Neural cell (in vitro differentiated cells): ENCODE results near the gene EEF2KMT. TPM values are rescaled to one million over a fixed set of nuclear protein-coding genes. Genes with fewer than 3 reads are reported as not detected.
A peak's percentile ranks its signal among the peaks of the same experiment; 100 is the strongest.
"Not testable (repeated sequence)": the region's sequence is repeated elsewhere in the genome, so short reads cannot be mapped to it uniquely, and the experiment has no call there.

Experiments
- H2AFZ ChIP-seq: fragments of 200-600, 300-800 bp; sonication (generic), shearing (Covaris generic); 2 replicates; pipeline ENCODE4 v1.6.0; 2014; ENCODE audit warnings: low read depth, mild to moderate bottlenecking, antibody characterized with exemption, low read length, moderate library complexity
- H3F3A ChIP-seq: fragments of 200-600 bp; shearing (Covaris generic); 2 replicates; pipeline ENCODE4 v1.6.1; 2016; ENCODE audit warnings: mild to moderate bottlenecking, moderate library complexity, mixed read lengths, antibody characterized with exemption, low read length; ENCODE audit not compliant: insufficient read depth, poor library complexity, severe bottlenecking
- H3K27ac ChIP-seq: fragments of 200-600, 300-800 bp; sonication (generic), shearing (Covaris generic); 2 replicates; pipeline ENCODE4 v1.5.1; 2014; ENCODE audit warnings: mild to moderate bottlenecking, low read length, moderate library complexity
- H3K27me3 ChIP-seq: fragments of 300-800, 200-600 bp; sonication (generic), shearing (Covaris generic); 2 replicates; pipeline ENCODE4 v1.6.0; 2014; ENCODE audit warnings: mild to moderate bottlenecking, low read depth, low read length, moderate library complexity; ENCODE audit not compliant: insufficient read depth
- H3K36me3 ChIP-seq: fragments of 300-800, 200-600 bp; sonication (generic), shearing (Covaris generic); 2 replicates; pipeline ENCODE4 v1.5.1; 2014; ENCODE audit warnings: mild to moderate bottlenecking, antibody characterized with exemption, low read length, moderate library complexity; ENCODE audit not compliant: insufficient read depth
- H3K4me2 ChIP-seq: fragments of 300-800, 200-600 bp; sonication (generic), shearing (Covaris generic); 2 replicates; pipeline ENCODE4 v1.6.0; 2014; ENCODE audit warnings: mild to moderate bottlenecking, low read length
- H3K4me3 ChIP-seq: fragments of 300-800, 200-600 bp; sonication (generic), shearing (Covaris generic); 2 replicates; pipeline ENCODE4 v1.5.1; 2014; ENCODE audit warnings: mild to moderate bottlenecking, low read length, moderate library complexity
- H3K79me2 ChIP-seq: fragments of 200-600 bp; shearing (Covaris generic); replicated peaks from 2 replicates; pipeline ENCODE4 v1.6.0; 2014; ENCODE audit warnings: mild to moderate bottlenecking, low read length, moderate library complexity; ENCODE audit not compliant: insufficient read depth
- H3K9ac ChIP-seq: fragments of 300-800, 200-600 bp; sonication (generic), shearing (Covaris generic); 2 replicates; pipeline ENCODE4 v1.6.1; 2016; ENCODE audit warnings: mild to moderate bottlenecking, low read length, mixed read lengths
- H3K9me2 ChIP-seq: fragments of 200-600 bp; shearing (Covaris generic); 2 replicates; pipeline ENCODE4 v1.6.1; 2016; ENCODE audit warnings: mild to moderate bottlenecking, low read length, mixed read lengths; ENCODE audit not compliant: insufficient read depth
- H3K9me3 ChIP-seq: fragments of 200-600, 300-800 bp; sonication (generic), shearing (Covaris generic); 2 replicates; pipeline ENCODE4 v1.6.1; 2016; ENCODE audit warnings: mild to moderate bottlenecking, mixed run types, low read length, moderate library complexity, mixed read lengths
- H4K20me1 ChIP-seq: fragments of 200-600 bp; shearing (Covaris generic); 2 replicates; pipeline ENCODE4 v1.6.1; 2016; ENCODE audit warnings: mild to moderate bottlenecking, mixed run types; ENCODE audit not compliant: insufficient read depth
- MXI1 ChIP-seq: fragments of 450-650 bp; conservative IDR thresholded peaks from 2 replicates; pipeline ENCODE4 v1.6.1; 2014; ENCODE audit warnings: antibody characterized with exemption, mild to moderate bottlenecking; ENCODE audit not compliant: poor library complexity, severe bottlenecking
- POLR2AphosphoS5 ChIP-seq: IDR thresholded peaks from 2 replicates; pipeline ENCODE4 v1.6.1; 2012
- polyA plus RNA-seq: library from polyadenylated mRNA; depleted of rRNA; stranded (reverse); fragments of >200 nt; gene quantifications from 2 replicates; pipeline ENCODE4 v1.2.3, GENCODE V29; 2014

EEF2KMT gene
- polyA plus RNA-seq, 1 donor from 2014 or later, result 4.6 TPM

DNA sequence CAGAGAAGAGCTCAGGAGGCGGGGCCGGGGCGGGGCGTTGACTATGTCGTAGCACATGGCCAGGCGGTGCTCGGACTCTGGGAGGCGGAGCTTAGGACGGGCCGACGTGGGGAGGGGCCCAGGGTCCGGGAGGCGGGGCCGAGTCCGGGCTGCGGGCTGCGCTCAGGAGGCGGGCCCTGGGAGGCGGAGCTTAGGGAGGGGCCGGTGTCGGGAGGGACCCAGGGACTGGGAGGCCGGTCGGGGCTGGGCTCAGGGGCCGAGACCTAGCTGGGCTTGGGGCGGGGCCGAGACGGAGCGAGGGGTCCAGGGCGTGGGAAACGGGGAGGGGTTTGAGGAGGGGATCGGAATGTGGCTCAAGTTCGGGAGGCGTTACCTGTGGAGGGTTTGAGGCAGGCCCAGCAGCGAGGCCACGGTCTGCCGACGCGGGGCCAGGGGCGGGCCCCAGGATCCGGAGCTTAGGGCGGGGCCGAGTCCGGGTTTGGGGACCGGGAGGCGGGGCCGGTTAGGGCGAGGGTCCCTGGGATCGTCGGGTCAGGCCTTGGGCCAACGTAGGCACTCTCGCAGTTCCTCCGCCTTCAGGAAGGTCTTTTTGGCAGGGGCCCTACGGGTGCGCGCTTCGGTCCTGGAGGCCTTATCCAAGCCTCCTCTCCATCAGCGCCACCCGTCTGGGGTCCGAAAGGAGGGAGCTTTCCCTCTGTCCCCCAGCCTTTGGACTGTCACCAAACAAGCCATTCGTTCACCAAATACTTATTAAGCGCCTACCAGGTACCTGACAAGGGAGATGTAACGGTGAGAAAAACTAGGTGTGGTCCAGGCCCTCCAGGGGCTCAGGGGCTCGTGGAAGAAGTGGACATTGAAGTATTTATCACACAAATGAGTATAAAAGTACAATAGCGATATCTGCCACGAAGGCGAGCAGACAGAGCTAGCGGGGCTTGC, 895 bp upstream of the EEF2KMT start:
- H3K27me3 ChIP-seq, H3K4me2 ChIP-seq, H3K9me3 ChIP-seq, H3K79me2 ChIP-seq, H3K36me3 ChIP-seq, H3F3A ChIP-seq, H4K20me1 ChIP-seq, H3K9me2 ChIP-seq: not testable (repeated sequence)
- H3K4me3 ChIP-seq, result peak overlapping the region; percentile 68
- H3K9ac ChIP-seq, result peak overlapping the region; percentile 60
- H2AFZ ChIP-seq, result peak overlapping the region; percentile 40
- H3K27ac ChIP-seq, result peak overlapping the region; percentile 68
- TF ChIP-seq MXI1, result peak; percentile 25

GRCh38 chr16:5097061-5097469, 530 bp downstream of the EEF2KMT start:
- H3K27me3 ChIP-seq, H3K9me3 ChIP-seq, H3K36me3 ChIP-seq, H2AFZ ChIP-seq, H4K20me1 ChIP-seq, H3K4me2 ChIP-seq, H3K9me2 ChIP-seq, H3F3A ChIP-seq, H3K79me2 ChIP-seq: not testable (repeated sequence)
- Histone ChIP-seq H3K27ac (peak overlapping the region; percentile 68), H3K4me3 (peak overlapping the region; percentile 68), H3K9ac (peak overlapping the region; percentile 60)
- TF ChIP-seq POLR2AphosphoS5, result peak; percentile 53

DNA sequence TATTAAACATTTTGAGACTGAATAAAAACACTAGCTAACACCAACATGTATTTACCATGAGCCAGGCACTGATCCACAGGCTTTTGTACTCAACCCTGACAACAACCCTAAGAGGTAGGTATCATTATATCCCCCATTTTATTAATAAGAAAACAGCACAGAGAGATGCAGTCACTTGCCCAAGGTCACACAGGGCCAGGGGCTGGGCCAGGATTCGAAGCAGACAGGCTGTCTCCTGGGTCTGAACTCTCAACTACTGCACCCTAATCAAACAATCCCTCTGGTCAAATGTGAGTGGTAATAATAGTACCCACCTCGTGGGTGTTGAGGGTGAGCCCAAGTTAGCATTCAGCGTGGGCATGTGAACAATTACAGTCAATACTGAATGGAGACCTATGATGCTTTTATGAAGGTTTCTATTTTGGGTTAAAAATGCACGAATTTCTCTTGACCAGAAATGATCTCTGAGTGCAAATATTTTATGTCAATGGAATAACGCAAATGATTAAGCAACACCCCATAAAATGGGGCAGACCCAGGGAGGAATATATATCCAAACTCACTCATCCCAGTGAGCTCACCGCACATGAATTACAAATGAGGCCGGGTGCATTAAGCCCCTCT, 1.0 kb downstream of the EEF2KMT start:
- not testable (repeated sequence) for H3K4me2 ChIP-seq, H2AFZ ChIP-seq
- peak overlapping the region; percentile 26 for H3K9ac ChIP-seq

DNA sequence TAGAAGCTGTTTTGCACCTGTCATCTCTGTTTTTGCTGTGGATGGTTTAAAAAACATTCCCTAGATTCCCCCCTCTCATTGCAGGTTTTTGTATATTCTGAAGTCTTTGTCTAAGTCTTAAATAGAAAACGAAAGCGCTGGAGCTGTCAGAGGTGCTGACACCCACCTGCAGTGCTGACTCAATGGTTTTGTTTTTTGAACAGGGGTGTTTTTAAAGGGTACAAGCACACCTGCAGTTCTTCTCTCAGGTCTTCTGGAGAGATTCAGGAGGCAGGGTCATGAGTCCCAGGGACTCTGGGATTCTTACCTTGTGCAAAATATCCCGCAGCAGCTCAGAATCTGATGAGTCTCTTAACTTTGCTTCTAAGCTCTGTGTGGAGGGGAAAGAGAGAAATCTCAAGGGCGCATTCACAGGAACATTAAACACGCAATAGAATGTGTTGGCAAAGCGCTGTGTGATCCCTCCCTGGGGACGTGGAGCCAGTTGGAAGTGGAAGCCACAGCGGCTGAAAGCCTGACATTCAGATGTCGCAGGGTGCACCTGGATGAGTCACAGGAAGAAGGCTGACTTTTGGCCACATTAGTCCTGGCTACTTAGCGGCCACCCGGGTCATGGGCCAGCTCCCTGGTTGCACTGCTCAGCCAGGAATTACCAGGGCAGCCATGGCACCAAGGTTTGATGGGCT, 2.3 kb downstream of the EEF2KMT start:
- H3F3A ChIP-seq, H3K9ac ChIP-seq, H3K9me2 ChIP-seq, H4K20me1 ChIP-seq, H3K79me2 ChIP-seq, H3K36me3 ChIP-seq, H3K9me3 ChIP-seq, H2AFZ ChIP-seq, H3K27me3 ChIP-seq, H3K4me2 ChIP-seq, H3K4me3 ChIP-seq: not testable (repeated sequence)
- peak; percentile 20 for TF ChIP-seq POLR2AphosphoS5
- H3K27ac ChIP-seq, result peak overlapping the region; percentile 29

More for the DNA sequence above, 1.0 kb downstream of the EEF2KMT start:
- not testable (repeated sequence) for H4K20me1 ChIP-seq, H3K9me2 ChIP-seq, H3K79me2 ChIP-seq, H3K9me3 ChIP-seq, H3F3A ChIP-seq, H3K36me3 ChIP-seq, H3K27me3 ChIP-seq
- Histone ChIP-seq H3K4me3 (peak overlapping the region; percentile 68), H3K27ac (peak overlapping the region; percentile 56)

GRCh38 chr16:5093746-5094145, 3.8 kb downstream of the EEF2KMT start:
- H3K9me3 ChIP-seq, H3K4me2 ChIP-seq, H3F3A ChIP-seq, H4K20me1 ChIP-seq, H3K27me3 ChIP-seq, H3K4me3 ChIP-seq, H3K36me3 ChIP-seq, H3K27ac ChIP-seq, H3K9me2 ChIP-seq, H3K9ac ChIP-seq, H2AFZ ChIP-seq, H3K79me2 ChIP-seq: not testable (repeated sequence)

DNA sequence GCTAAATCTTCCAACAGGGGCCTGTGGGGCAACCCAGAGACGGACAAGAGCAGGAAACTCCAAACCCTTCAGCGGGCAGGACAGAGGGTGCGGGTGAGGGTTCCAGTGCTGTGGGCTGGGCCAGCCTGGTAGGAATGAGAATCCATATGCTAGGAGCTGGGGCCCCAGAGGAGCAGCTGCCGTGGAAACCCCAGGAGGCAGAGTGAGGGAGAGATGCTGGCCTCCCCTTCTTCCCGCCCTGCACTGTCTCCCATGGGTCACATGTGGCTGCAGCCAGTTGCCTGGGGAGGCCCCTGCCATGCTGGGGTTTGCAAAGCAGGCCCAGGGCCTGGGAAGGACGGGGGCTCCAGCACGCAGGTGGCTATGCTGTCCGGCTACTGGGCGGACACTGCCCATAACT, 4.5 kb downstream of the EEF2KMT start:
- not testable (repeated sequence) for H3K27me3 ChIP-seq, H3F3A ChIP-seq

DNA sequence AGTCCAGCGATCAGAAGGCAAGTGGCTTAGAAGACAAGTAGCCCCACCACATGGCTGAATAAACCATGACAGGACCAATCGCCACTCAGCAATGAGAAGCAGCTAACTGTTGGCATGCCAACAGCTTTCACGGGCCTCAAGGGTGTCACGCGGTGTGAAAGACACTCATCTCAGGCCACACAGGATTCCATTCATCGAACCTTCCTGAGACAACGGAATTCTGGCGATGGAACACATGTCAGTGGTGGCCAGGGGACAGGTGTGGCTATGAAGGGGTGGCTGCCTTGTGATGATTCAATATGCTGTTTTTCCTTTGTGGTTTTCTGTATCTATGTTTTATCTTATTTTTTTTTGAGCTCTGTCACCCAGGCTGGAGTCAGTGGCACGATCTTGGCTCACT, 7.0 kb downstream of the EEF2KMT start:
- not testable (repeated sequence) for H3K4me3 ChIP-seq

More for the DNA sequence above, 4.5 kb downstream of the EEF2KMT start:
- H2AFZ ChIP-seq, H3K4me3 ChIP-seq, H4K20me1 ChIP-seq, H3K9me3 ChIP-seq, H3K36me3 ChIP-seq, H3K79me2 ChIP-seq, H3K9ac ChIP-seq, H3K9me2 ChIP-seq, H3K27ac ChIP-seq, H3K4me2 ChIP-seq: not testable (repeated sequence)

More for the DNA sequence above, 7.0 kb downstream of the EEF2KMT start:
- not testable (repeated sequence) for H3K9me2 ChIP-seq, H3K9me3 ChIP-seq, H2AFZ ChIP-seq, H3K4me2 ChIP-seq, H3K27me3 ChIP-seq, H3F3A ChIP-seq, H3K9ac ChIP-seq, H3K79me2 ChIP-seq, H3K27ac ChIP-seq, H4K20me1 ChIP-seq, H3K36me3 ChIP-seq
